Measurements from ENCODE around the gene DMXL1.

DNA sequence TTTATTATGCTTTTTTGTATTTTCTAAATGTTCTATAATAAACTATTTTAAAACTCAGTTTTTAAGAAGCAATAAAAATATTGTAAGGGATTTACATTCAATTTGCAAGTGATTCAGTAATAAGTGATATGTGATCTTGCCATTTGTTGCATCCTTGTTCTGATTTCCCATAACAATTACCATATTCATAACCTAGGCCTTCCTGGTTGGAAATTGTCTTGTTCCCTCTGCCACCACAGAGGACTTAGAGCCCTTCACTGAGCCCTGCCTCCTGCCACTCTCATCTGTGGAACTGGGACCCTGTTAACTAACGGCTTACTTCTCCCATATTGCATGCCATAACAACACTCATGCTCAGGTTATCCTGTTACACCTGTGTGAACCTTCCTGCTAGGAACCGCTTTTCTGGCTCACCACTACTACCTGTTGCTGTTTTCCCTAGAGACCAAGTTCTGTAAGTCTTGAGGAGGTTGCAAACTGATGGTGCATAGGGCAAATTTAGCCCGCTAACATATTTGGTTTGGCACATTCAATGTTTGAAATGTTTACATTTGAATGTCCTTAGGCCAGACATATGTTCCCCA, 49.6 kb upstream of the DMXL1 start:
- TF ChIP-seq POLR2AphosphoS5 (IDR thresholded peaks at IDR 0.05; ENCODE audit: low read depth, low read length) (no peak), TAF1 (IDR thresholded peaks at IDR 0.05; ENCODE audit: borderline replicate concordance, insufficient read depth, low read length) (no peak), FOXP2 (optimal IDR thresholded peaks at IDR 0.05; ENCODE audit: borderline replicate concordance, extremely low read depth, extremely low read length, insufficient read depth) (no peak), SIN3A (IDR thresholded peaks at IDR 0.05; ENCODE audit: borderline replicate concordance, insufficient read depth, low read length) (no peak)
- TF ChIP-seq, protein P1, sequence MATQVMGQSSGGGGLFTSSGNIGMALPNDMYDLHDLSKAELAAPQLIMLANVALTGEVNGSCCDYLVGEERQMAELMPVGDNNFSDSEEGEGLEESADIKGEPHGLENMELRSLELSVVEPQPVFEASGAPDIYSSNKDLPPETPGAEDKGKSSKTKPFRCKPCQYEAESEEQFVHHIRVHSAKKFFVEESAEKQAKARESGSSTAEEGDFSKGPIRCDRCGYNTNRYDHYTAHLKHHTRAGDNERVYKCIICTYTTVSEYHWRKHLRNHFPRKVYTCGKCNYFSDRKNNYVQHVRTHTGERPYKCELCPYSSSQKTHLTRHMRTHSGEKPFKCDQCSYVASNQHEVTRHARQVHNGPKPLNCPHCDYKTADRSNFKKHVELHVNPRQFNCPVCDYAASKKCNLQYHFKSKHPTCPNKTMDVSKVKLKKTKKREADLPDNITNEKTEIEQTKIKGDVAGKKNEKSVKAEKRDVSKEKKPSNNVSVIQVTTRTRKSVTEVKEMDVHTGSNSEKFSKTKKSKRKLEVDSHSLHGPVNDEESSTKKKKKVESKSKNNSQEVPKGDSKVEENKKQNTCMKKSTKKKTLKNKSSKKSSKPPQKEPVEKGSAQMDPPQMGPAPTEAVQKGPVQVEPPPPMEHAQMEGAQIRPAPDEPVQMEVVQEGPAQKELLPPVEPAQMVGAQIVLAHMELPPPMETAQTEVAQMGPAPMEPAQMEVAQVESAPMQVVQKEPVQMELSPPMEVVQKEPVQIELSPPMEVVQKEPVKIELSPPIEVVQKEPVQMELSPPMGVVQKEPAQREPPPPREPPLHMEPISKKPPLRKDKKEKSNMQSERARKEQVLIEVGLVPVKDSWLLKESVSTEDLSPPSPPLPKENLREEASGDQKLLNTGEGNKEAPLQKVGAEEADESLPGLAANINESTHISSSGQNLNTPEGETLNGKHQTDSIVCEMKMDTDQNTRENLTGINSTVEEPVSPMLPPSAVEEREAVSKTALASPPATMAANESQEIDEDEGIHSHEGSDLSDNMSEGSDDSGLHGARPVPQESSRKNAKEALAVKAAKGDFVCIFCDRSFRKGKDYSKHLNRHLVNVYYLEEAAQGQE (IDR thresholded peaks at IDR 0.05; ENCODE audit: insufficient read depth in 1 of 2, low read depth in 2 of 2, low read length in 2 of 2), result no peak

All from PFSK-1 (cell line).